AG08396 (cell line): Measurements from ENCODE around the gene DHFR.
"Not testable (repeated sequence)": the region's sequence is repeated elsewhere in the genome, so short reads cannot be mapped to it uniquely, and the experiment has no call there.

Experiments
- DNase-seq: peaks from one replicate; pipeline ENCODE4 v3.0.0; 2012; ENCODE audit warnings: low spot score, mixed read lengths

Gene DHFR

DNA sequence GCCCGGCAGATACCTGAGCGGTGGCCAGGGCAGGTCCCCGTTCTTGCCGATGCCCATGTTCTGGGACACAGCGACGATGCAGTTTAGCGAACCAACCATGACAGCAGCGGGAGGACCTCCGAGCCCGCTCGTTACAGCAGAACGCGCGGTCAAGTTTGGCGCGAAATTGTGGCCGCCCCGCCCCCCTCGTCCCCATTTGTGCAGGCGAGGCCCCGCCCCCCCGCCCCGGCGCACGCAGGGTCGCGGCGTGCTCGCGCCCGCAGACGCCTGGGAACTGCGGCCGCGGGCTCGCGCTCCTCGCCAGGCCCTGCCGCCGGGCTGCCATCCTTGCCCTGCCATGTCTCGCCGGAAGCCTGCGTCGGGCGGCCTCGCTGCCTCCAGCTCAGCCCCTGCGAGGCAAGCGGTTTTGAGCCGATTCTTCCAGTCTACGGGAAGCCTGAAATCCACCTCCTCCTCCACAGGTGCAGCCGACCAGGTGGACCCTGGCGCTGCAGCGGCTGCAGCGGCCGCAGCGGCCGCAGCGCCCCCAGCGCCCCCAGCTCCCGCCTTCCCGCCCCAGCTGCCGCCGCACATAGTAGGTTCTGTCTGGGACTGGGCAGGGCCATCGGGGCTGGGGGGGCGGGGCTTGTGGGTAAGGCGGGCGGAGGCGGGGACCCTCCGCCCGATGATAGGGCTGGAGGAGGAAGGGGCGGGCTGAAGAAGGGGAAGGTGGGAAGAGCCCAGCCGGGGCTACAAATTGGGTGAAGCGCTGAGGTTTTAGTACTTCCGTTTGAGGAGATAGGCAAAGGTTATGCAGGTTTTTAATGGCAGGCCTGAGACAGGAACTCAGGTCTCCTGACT, at the start of gene DHFR, which contains the start of gene MSH3:
Gene DHFR (minus strand): TSS at position 593 of the 840 bp plus-strand sequence. CDS start 494 bp downstream, at position 99.
Gene MSH3 (plus strand): TSS at position 262 of the 840 bp plus-strand sequence. CDS start 76 bp downstream, at position 338.
- DNase-seq = peak; percentile 97

DNA sequence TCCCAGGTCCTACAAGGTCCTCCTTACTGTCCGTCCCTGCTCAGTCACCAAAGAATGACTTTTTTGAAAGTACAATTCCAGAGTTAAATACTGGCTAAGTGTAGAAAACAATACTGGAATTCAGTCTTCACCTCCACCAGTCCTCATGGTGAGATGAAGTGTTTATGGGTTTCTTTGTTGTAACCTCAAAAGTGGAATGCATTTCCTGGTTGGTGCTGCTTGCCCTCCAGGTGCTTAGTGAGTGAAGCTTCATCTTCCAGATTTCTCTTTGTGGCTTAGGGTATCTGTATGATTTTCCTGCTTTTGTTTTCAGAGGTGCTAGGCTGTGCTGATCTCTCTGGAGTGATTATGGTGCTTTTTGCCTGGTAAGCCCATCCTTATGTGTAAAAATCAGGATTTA, 49.4 kb upstream of the DHFR start:
- no peak for DNase-seq

DNA sequence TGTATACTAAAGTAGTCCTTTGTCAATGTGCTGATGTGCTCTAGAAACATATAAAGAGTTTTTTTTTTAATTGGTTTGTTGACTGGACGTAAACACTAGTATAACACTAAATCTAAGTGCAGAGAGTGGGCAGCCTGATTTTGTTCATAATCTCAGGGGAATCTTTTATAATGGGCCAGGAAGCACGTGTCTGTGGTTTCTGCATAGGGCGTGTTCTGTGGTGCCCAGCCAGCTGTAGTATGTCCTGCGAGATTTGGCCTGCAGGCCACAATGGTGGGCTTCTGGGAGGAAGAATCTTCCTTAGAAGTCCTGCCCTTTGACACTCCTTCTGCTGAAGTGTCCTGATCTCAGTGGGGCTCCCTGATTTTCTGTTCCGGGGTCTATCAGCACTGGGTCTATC, 49.0 kb upstream of the DHFR start:
- no peak for DNase-seq

DNA sequence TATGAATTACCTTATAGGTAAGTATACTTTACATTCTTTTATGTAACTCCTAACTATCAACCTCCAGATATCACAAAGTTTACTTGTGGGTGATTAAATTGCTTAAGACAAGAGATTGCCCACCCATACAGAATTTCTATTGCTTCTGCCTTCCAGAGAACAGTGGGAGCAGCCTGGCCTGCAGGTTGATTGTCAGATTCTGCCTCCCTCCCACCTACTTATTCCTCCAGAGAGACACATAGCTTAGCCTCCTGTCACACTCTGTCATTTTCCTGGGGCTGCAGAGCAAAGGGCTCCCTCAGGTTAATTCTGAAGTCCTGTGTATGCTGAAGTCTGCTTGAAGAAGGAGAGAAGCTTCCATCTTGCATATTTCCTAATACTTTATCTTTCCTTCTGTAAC, 48.5 kb upstream of the DHFR start:
- no peak for DNase-seq

DNA sequence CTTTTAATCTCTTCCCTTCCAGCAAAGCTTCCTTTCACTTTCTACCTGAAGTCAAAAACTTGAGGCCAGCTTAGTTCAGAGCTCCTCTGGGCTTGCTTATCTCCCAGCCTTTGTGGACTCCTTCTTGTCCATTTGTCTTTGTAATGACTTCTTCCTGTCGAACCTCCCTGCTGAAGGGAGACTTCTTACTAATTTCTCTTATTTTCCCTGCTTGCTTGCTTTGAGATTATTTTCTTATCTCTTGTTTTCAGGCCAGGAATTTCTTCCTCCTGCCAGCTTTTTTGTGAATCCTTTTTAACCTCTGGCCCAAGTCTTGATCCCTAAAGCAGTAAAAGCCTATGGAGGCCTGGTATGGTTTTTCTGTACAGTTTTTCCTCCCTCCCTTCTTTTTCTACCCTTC, 46.8 kb upstream of the DHFR start:
- no peak for DNase-seq

DNA sequence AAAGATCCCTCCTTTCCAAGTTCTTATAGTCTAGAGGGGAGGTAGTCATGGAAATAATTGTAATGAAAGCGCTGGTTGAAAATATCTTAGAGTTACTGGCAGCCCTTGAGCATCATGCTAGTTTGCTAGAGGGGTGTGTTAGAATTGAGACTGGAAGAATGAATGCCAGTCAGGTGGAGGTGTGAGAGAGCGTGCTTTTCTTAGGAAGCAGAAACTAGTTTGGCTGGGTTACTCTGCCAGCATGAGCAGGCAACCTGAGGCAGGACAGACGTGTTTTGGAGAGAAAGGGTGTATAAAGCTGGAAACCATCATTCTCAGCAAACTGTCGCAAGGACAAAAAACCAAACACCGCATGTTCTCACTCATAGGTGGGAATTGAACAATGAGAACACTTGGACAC, 43.6 kb upstream of the DHFR start:
- DNase-seq = no peak

DNA sequence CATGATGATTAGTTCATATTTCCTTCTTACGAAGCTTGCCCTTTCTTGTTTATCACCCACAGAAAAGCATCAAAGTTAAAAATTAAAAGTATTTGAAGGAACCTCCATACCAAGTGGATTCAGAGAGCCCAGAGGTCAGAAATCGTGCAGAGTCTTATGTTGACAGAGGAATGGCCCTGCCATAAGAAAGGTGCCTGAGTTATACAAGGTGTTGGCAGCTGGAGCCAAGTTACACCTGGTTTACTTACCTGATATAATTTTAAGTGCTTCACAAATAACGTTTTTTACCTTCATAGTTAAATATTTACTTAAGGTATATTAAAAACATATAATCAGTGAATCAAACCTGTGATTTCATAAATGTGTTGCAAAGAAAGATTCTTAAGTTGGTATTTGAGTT, 42.3 kb upstream of the DHFR start:
- no peak for DNase-seq

DNA sequence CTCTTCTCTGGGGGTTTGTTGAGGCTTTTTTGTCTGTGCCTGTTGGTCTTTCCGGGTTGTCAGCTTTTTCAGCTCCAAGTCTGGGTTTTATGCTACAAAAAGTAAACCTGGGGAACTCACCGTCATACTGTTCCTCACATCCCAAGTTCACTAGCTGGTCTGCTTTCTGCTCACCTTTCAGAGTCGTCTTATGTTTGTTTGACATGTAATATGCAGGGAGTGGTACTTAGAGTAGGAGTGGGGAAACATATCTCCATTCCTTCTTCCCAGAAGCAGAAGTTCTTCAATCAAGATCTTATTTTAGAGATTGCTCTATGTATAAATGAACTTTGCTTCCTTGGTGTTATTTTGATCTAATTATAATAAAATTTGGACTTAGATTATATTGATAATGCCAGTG, 41.7 kb upstream of the DHFR start:
- DNase-seq = no peak

DNA sequence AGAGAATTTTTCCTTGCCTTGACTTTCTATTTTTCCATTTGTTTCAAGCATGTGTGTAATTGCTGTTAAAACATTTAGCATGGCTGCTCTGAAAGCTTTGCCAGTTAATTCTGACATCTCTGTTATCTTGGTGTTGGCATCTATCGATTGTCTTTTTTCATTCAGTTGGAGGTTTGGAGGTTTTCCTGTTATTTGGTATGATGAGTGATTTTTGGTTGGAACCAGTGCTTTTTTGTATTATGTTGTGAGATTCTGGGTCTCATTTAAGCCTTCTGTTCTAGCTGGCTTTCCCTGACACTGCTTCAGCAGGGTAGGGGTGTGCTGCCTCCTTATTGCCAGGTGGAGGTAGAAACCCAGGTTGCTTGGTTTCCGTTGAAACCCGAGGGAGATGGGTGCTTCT, 40.9 kb upstream of the DHFR start:
- DNase-seq = no peak

DNA sequence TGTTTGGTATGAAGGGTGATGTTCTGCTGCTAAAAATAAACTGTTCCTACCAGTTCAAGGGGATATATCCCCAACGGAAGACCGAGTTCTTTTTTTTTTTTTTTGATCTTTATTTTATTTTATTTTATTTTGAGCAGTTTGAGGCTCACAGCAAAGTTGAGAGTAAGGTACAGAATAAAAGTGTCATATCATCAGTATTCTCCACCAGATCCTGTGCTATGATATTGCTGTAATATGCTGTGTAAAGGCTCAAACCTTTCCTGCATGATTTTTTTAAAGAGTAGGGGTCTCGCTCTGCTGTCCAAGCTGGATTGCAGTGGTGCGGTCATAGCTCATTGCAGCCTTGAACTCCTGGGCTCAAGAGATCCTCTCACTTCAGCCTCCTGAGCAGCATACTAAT, 34.8 kb upstream of the DHFR start:
- no peak for DNase-seq

DNA sequence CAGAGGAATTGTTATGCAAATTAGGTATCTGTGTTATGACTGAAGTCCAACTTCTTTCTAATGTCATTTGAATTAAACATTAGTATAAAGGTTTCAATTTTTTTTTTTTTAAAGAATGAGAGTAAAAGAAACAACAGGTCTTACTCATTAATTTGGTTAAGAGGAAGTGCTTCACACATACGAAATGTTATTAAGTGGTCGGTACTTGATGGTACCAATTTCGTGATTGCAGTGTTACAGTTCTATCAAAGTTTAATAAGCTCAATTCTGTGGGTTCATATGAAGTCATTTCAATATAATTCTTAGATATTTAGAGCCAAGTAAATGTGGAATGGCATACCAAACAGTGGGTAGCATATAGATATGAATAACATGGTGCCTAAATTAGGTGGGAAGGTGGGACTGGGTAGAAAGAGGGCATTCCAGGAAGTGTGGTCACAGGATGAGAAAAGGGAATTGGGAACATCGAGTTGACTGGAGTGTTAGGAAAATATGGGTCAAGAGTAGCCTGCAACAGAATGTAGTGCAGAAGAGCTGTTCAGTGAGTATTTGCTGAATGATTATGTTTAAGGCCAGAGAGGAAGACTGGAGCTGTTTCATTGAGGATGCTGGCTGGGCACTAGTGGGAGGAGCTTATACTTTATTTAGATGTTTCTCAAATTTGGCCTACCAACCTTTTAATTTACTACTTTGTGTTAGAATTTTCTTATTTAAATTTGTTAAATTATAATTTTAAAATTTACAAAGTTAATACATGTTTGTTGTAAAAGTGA, 34.1 kb upstream of the DHFR start:
- no peak for DNase-seq

DNA sequence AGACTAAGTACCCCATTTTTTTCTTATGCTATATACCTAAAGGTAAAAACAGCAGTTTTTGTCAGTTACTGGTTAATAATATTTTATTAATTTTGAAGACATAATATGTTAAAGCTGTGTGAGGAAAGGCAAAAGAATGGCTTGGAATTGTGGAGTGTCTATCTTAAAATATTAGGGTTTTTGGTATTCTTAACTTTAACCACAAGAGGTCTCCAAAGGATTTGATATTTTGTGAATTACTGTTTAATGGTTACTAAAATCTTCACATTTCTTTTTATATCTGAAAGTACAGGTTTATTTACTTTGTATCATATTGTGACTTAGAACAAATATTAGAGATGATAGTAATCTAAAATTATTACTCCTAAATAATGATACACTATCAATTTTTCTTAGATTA, 32.0 kb upstream of the DHFR start:
- peak; percentile 12 for DNase-seq

DNA sequence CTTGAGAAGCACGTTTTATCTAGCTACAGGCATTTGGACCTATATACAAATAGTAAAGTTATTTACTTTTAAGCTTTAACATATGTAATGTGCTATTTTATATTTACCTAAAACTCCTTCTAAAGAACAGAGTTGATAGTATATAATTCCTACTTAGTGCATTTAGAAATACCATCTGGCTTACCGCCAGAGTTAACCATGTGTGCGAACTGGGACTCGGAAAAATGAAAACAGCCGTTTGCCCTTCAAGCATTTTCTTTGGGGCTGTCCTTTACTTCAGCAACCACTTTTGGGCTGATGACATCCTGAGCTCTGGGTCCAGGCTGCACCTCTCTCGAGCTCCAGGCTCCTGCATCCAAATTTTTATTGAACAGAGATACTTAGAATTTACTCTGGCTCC, 21.9 kb upstream of the DHFR start:
- no peak for DNase-seq

DNA sequence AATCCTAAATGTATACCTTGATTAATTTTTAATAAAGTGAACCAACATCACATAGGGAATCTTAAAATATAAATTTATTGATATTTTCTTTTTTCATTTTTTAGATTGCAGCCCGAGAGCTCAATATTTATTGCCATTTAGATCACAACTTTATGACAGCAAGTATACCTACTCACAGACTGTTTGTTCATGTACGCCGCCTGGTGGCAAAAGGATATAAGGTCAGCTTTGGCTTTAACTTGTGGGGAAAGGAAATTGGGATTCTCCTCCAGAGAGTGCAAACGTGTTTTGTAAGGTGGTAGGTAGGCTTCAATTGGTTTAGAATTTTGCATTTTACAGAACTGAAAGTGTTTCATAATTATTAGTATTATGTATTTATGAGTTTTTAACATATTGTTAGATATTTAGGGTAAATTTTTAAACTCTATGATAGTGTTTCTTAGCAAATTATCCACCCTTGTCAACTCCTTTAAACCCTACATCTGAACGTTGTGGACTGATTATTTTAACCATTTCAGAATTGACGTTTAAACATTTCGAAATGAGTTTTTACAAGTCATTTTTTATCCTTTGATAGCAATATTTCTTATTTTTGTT, 17.5 kb upstream of the DHFR start:
- DNase-seq = peak; percentile 65

DNA sequence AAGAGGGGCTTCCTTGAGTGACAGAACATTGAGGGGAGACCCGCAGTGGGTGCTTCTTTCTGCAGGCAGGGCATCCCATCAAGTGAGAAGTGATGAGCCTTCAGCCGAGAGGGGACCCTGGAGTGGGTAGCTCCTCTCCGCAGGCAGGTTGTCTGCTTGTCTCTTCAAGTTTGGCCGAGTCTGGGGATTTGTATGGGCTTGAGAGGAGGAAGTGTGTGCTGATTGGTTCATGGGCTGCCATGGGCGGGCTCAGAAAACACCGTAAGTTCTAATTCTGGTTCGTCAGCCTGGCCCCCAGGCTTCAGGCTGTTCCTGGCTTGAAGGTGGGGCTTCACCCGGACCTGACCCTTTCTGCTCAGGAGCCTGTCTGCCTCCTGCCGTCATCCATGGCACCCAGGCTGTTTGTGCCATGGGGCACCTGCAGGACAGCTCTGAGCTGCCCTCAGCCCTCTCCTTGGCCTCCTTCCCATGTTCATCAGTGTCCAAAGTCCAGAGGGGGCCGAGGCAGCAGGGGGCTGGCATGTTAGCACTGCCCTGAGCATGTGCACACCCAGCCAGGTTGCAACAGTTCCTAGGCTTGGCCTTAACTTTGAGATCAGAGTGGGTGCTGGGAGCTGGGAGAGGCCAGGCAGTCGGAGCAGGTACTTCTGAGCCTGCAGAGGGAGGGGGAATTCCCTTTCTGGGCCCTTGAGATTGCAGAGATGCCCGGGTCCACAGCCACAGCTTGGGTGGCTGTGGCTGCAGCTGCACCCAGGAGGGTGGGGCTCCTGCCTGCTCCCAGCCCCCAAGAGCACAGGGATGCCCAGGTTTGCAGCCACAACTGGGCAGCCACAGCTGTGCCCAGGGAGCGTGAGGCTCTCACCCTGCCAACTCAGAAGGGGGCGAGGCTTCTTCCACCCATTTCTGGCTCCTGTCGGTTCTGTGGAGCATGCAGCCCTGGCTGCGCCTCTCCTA, 13.5 kb upstream of the DHFR start:
- DNase-seq = no peak

DNA sequence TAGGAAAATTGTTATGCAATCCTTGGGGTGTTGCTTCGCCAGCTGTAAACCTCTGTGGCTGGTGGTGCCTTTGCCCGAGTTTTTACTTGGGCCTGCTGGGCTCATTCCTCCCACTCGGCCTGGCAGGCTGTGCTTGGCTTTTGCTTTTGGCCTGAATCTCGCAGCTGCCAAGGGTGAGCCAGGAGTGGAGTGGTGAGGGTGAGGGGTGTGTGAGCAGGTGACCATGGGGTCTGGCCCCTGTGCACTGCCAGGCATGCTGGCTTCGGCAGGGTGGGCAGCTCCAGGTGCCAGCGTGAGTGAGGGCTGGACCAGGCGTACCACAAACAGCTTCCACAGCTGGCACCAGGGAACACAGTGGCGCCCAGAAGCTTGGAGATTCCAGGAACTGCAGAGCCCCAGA, 12.6 kb upstream of the DHFR start:
- DNase-seq = no peak

DNA sequence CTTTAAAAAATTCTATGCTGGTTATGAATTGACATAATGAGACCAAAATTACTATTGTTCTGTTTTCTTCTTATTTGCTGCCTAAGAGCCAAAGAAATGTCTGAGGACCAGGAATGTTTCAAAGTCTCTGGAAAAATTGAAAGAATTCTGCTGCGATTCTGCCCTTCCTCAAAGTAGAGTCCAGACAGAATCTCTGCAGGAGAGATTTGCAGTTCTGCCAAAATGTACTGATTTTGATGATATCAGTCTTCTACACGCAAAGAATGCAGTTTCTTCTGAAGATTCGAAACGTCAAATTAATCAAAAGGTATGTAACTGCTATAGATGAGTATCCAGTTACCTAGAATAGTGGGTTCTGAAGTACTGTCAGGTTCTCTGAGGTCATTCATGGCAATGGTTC, 10.3 kb upstream of the DHFR start:
- DNase-seq = no peak

DNA sequence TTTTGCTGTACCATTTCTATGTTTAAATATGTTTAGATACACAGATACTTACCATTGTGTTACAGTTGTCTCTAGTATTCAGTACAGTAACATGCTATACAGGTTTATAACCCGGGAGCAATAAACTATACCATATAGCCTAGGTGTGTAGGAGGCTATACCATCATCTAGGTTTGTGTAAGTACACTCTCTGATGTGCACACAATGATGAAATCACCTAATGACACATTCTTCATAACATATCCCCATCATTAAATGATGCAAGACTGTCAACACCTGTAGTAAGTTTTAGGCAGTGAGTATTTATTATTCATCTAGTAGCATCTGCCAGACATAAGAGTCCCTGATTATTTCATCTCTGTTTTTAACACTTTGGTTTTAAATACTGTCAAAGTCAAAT, 7.3 kb upstream of the DHFR start:
- DNase-seq = no peak

DNA sequence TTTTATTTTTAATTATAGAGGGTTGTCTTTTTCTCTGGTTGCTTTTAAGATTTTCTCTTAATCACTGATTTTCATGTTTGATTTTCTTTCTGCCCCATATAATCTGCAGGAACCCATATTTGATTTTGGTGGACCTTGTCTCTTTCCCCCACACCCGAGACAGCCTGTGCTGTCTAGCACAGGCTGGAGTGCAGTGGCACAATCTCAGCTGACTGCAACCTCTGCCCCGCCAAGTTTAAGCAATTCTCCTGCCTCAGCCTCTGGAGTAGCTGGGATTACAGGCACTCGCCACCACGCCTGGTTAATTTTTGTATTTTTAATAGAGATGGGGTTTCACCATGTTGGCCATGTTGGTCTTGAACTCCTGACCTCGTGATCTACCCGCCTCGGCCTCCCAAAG, 5.9 kb upstream of the DHFR start:
- DNase-seq = not testable (repeated sequence)

DNA sequence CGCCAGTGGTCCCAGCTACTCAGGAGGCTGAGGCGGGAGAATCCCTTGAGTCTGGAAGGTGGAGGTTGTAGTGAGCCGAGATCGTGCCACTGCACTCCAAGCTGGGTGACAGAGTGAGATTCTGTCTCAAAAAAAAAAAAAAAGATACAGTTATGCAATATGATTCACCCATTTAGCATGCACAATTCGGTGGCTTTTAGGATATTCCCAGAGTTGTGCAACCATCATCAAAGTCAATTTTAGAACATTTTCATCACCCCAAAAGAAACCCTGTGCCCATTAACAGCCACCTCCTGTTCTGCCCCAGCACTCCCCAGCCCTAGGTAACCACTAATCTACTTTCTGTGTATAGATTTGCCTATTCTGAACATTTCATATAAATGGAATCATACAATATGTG, 4.3 kb upstream of the DHFR start:
- DNase-seq = peak; percentile 21

DNA sequence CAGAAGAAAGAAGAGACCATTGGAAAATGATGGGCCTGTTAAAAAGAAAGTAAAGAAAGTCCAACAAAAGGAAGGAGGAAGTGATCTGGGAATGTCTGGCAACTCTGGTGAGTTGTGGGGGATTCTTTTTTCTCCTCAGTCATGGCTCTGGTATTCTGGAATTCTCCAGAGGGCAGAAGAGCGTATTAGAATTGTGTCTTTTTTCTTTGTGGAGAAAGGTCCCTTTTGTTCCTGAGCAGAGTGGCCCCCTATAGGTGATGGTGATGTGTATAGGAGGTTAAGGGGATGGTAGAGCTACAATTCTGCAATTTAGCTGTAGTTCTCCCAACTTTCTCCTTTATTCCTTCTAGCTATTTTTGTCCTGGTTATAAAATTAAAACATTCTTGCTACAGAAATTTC, 1.6 kb upstream of the DHFR start:
- no peak for DNase-seq

DNA sequence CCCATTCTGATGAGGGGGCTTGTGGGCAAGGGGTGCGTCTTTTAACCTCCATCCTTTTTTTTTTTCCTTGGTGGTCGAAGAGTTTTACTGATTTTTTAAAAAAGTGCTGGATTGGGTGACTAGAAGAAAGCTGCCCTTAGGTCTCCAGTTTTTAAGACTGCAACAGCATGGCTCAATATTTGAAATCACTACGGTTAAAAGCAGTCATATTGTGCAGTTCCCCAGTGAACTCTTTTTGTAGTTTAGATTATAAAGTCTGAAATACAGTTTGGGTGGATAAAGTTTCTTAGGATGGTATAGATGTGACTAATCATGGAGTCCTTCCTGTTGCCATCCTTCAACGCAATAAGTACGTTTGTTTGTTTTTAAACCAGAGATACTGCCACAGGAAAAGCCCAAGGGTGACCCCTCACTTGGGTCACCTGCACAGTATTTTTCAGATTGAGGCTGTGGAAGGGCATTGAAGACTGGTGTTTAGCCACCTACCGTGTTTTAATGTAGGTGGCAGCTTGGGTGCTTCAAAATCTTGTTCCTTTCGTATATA, 520 bp upstream of the DHFR start:
- DNase-seq = no peak
